H1 (cell line): ENCODE results near the gene TOMM40. TPM values are rescaled to one million over a fixed set of nuclear protein-coding genes. Genes with fewer than 3 reads are reported as not detected.
A peak's percentile ranks its signal among the peaks of the same experiment; 100 is the strongest.

Experiments
- ASH2L ChIP-seq: fragments of 200-600, 300-600 bp; sonication (generic); IDR thresholded peaks from one replicate; pipeline ENCODE4 v1.7.1; 2017; ENCODE audit warnings: low read length
- ATF2 ChIP-seq: IDR thresholded peaks from 2 replicates; pipeline ENCODE4 v1.6.1; 2012; ENCODE audit warnings: low read length, inconsistent platforms
- BCL11A ChIP-seq, 2 experiments: IDR thresholded peaks; one replicate each; pipeline ENCODE4 v1.6.1; 2011; ENCODE audit warnings: low read depth in 2 of 2, low read length in 2 of 2, mild to moderate bottlenecking in 2 of 2
- CHD2 ChIP-seq: IDR thresholded peaks from 2 replicates; pipeline ENCODE4 v1.6.1; 2012; ENCODE audit warnings: low read length, improper control_type of control experiment
- CREB1 ChIP-seq: IDR thresholded peaks from 2 replicates; pipeline ENCODE4 v1.6.1; 2012; ENCODE audit warnings: inconsistent platforms
- EZH2 ChIP-seq: fragments of 200-600 bp; sonication (generic); IDR thresholded peaks from 2 replicates; pipeline ENCODE4 v1.7.1; 2012; ENCODE audit warnings: low read depth, mild to moderate bottlenecking, moderate library complexity, low read length, inconsistent platforms; ENCODE audit not compliant: severe bottlenecking
- GABPA ChIP-seq: IDR thresholded peaks from 2 replicates; pipeline ENCODE4 v1.6.1; 2011; ENCODE audit warnings: mild to moderate bottlenecking, low read length, moderate library complexity, borderline replicate concordance; ENCODE audit not compliant: insufficient read depth
- HDAC2 ChIP-seq, 2 experiments: fragments of 300-600 bp in 1 of 2; sonication (generic) in 1 of 2; IDR thresholded peaks; 2 replicates each; pipeline ENCODE4 v1.6.1; 2011 to 2012; ENCODE audit warnings: low read depth in 2 of 2, low read length in 2 of 2, mild to moderate bottlenecking in 2 of 2, moderate library complexity in 2 of 2, borderline replicate concordance in 1 of 2, inconsistent platforms in 1 of 2
- KDM1A ChIP-seq: fragments of 200-600, 300-600 bp; sonication (generic); IDR thresholded peaks from 2 replicates; pipeline ENCODE4 v1.7.1; 2016; ENCODE audit warnings: mild to moderate bottlenecking, low read length, borderline replicate concordance
- MAFK ChIP-seq: IDR thresholded peaks from 2 replicates; pipeline ENCODE4 v1.6.1; 2012; ENCODE audit warnings: low read depth, mild to moderate bottlenecking, improper control_type of control experiment, low read length
- RFX5 ChIP-seq: IDR thresholded peaks from 2 replicates; pipeline ENCODE4 v1.6.1; 2011; ENCODE audit warnings: low read depth, low read length, improper control_type of control experiment, borderline replicate concordance
- RNF2 ChIP-seq: fragments of 200-900, 300-1000 bp; sonication (generic); IDR thresholded peaks from 2 replicates; pipeline ENCODE4 v1.7.1; 2016; ENCODE audit warnings: borderline replicate concordance, low read depth, mild to moderate bottlenecking, antibody characterized with exemption, low read length; ENCODE audit not compliant: poor library complexity, severe bottlenecking; ENCODE audit errors: missing control alignments
- RXRA ChIP-seq: IDR thresholded peaks from 2 replicates; pipeline ENCODE4 v1.6.1; 2011; ENCODE audit warnings: low read depth, mild to moderate bottlenecking, low read length, moderate library complexity; ENCODE audit not compliant: insufficient read depth
- SIX5 ChIP-seq: IDR thresholded peaks from 2 replicates; pipeline ENCODE4 v1.6.1; 2011; ENCODE audit warnings: mild to moderate bottlenecking, low read depth, low read length
- SRF ChIP-seq: IDR thresholded peaks from 2 replicates; pipeline ENCODE4 v1.6.1; 2011; ENCODE audit warnings: mild to moderate bottlenecking, low read depth, low read length, moderate library complexity
- TAF7 ChIP-seq: optimal IDR thresholded peaks from 2 replicates; pipeline ENCODE3; 2011; ENCODE audit warnings: low read depth, mild to moderate bottlenecking, inconsistent platforms, low read length, moderate library complexity, borderline replicate concordance
- ZNF274 ChIP-seq: IDR thresholded peaks from 2 replicates; pipeline ENCODE4 v1.7.0; 2012; ENCODE audit warnings: low read length, borderline replicate concordance; ENCODE audit errors: extremely low read depth
- polyA plus RNA-seq, 7 experiments: library from polyadenylated mRNA; depleted of rRNA in 3 of 7; stranded (reverse) in 5 of 7; unstranded in 2 of 7; fragments of >200 nt in 5 of 7; fragments of 200-250 nt in 2 of 7; gene quantifications; 1 replicate in 5 of 7; 2 replicates in 1 of 7; 4 replicates in 1 of 7; pipeline versions ENCODE4 v1.2.1 to v1.2.3, GENCODE V29; 2011 to 2013; ENCODE audit warnings: missing spikeins in 2 of 7, mixed read lengths in 2 of 7
- total RNA-seq: library from RNA; stranded (reverse); fragmentation: NEBNext Ultra II Directional; extraction: Animal tissue kit (Norgen Biotek cat#: 25700); gene quantifications from 2 replicates; pipeline ENCODE4 v1.2.1, GENCODE V29; 2021
- TF ChIP-seq, protein P1 (sequence below): IDR thresholded peaks from 2 replicates; pipeline ENCODE4 v1.6.1; 2012; ENCODE audit warnings: inconsistent platforms

The TOMM40 gene
- total and polyA plus RNA-seq, 2 of the 8 experiments (the other 6 are each of a cell fraction or from before 2014, with no cell fraction given) = 154 to 179 TPM

- TF ChIP-seq GABPA (no peak), EZH2 (no peak), MAFK (no peak), BCL11A (IDR thresholded peaks at IDR 0.05; ENCODE audit: low read depth in 2 of 2, low read length in 2 of 2) (no peak), RFX5 (no peak), SRF (no peak), CHD2 (peak; percentile 5; the same call in 1 of the 2 replicates), SIX5 (no peak), TAF7 (no peak), RNF2 (no peak), ZNF274 (no peak), RXRA (no peak), ASH2L (peak; percentile 96), CREB1 (no peak), KDM1A (no peak), ATF2 (peak; percentile 76; the same call in 1 of the 2 replicates), HDAC2 (IDR thresholded peaks at IDR 0.05; ENCODE audit: borderline replicate concordance in 1 of 2, low read depth in 2 of 2, low read length in 2 of 2) (0 out of 4 replicates have a peak, but pooled peaks of 1 of the 2 experiments have one; percentile 13)
- TF ChIP-seq, protein P1, sequence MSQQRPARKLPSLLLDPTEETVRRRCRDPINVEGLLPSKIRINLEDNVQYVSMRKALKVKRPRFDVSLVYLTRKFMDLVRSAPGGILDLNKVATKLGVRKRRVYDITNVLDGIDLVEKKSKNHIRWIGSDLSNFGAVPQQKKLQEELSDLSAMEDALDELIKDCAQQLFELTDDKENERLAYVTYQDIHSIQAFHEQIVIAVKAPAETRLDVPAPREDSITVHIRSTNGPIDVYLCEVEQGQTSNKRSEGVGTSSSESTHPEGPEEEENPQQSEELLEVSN = peak; percentile 83
Measured at GRCh38 chr19:44848036-44848811, 42.8 kb upstream of the TOMM40 start (continued).
